ENCODE data around the gene CLEC17A.
A peak's percentile ranks its signal among the peaks of the same experiment; 100 is the strongest.
"Not testable (repeated sequence)": the region's sequence is repeated elsewhere in the genome, so short reads cannot be mapped to it uniquely, and the experiment has no call there.

The CLEC17A gene

DNA sequence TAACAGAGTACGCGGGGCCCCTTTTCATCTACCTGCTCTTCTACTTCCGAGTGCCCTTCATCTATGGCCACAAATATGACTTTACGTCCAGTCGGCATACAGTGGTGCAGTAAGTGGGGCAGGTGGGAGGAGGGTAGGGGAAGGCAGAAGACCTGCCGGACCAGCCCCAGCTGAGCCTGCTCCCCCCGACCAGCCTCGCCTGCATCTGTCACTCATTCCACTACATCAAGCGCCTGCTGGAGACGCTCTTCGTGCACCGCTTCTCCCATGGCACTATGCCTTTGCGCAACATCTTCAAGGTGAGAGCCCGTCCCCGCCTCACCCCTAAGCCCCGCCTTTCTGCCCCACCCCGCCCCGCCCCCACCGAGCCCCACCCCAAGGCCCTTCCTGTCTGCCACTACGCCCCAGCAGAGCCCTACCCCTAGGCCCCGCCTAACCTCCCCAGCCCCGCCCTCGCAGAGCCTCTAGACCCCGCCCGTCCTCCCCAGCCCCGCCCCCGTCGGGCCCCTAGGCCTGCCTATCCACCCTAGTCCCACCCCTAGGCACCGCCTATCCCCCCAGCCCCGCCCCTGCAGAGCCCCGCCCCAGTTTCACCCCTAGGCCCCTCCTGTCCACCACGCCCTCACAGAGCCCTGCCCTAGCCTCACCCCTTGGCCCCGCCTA is 18.8 kb upstream of the CLEC17A start:
- H3K27me3 ChIP-seq (ENCODE audit: low read depth): no peaks in the 10 kb centered on the region
- DNase-seq (ENCODE audit: low spot score in 2 of 2): peak; percentile 28 to 87
- H3K36me3 ChIP-seq (replicated peaks): peaks cover 26% of the 10 kb centered on the region
- H3K4me3 ChIP-seq: no peak overlapping the region
- in situ Hi-C loops (cut with MboI; ENCODE audit: low sequenced_read_pairs): no loop called here
- H3K9me3 ChIP-seq: no peaks in the 10 kb centered on the region
- no peaks in the 10 kb centered on the region for H3K4me1 ChIP-seq

DNA sequence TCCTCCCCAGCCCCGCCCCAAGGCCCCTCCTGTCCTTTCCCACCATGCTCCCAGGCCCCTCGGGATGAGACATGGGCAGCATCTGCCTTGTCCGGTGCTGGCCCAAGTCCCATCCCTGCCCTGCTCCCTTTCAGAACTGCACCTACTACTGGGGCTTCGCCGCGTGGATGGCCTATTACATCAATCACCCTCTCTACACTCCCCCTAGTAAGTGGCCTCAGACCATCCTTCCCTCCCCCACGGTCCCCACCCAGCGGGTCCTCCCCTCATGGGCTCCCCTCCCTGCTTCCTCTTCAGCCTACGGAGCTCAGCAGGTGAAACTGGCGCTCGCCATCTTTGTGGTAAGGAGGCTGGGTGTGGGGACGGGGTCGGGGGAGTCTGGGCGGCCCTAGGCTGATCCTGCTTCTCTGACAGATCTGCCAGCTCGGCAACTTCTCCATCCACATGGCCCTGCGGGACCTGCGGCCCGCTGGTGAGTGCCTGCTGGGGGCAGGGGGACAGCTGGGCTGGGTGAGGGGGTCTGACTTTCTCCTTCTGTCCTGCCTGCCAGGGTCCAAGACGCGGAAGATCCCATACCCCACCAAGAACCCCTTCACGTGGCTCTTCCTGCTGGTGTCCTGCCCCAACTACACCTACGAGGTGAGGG is 18.1 kb upstream of the CLEC17A start:
- H3K27me3 ChIP-seq (ENCODE audit: low read depth); H3K9me3 ChIP-seq; in situ Hi-C loops (cut with MboI; ENCODE audit: low sequenced_read_pairs); H3K4me1 ChIP-seq; H3K4me3 ChIP-seq; DNase-seq (ENCODE audit: low spot score in 2 of 2): not testable (repeated sequence)
- H3K36me3 ChIP-seq (replicated peaks): peaks cover 28% of the 10 kb centered on the region

DNA sequence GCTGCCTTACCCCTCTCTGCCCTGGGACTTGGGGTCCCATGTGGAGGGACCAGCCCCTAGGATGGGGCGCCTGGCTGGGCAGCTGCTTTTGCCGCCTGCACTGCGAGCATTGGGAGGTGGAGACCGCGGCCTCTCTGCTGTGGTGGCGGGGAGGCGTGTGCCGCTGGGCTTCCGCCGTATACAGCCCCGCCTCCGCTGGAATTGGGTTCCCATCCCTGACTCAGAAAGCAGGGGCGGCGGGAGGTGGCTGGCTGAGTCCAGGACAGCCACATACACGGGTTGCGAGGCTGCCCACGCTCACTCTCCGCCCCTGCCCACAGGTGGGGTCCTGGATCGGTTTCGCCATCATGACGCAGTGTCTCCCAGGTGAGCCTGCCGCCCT is 17.6 kb upstream of the CLEC17A start:
- H3K27me3 ChIP-seq (ENCODE audit: low read depth): no peaks in the 10 kb centered on the region
- no peaks in the 10 kb centered on the region for H3K9me3 ChIP-seq
- DNase-seq (ENCODE audit: low spot score in 2 of 2): no peak
- peaks cover 28% of the 10 kb centered on the region for H3K36me3 ChIP-seq (replicated peaks)
- in situ Hi-C loops (cut with MboI; ENCODE audit: low sequenced_read_pairs): no loop called here
- no peaks in the 10 kb centered on the region for H3K4me1 ChIP-seq
- H3K4me3 ChIP-seq: no peak overlapping the region

DNA sequence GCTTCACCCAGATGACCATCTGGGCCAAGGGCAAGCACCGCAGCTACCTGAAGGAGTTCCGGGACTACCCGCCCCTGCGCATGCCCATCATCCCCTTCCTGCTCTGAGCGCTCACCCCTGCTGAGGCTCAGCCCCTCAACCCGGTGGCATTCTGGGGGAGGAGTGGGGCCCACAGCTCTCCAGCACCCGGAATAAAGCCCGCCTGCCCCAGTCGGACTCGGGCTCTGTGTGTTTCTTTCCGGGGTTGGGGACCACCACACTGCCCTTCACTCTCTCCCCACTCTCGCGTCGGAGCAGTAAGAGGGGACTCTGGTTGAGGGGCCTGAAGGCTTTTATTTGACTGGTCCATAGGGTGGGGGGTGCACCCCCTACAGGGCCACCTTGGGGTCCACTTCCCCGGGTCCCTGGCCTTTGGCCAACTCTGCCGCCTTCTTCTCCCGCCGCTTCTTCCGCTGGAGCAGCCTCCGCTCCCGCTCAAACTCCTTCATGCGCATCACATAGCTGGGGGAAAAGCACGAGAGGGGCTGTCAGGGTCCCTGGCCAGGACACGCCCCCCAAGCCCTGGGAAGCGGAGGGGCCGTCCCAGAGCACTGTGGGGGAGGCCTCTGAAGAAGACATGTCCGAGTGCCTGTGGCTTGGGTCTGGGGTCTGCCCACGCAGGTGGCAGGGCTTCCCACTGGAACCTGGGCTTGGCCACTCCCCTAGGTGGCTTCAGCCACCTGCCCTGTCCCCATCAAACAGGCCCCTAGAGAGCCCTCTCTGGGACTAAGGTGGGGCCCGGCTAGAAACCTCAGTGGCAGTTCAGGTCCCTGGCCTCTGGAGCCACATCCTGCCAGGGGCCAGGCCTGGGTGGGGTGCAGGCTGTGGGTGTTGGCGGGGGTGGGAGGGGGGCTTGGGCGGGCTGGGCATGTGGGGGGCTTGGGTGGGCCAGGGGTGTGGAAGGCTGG is 16.8 kb upstream of the CLEC17A start:
- no peak for DNase-seq (ENCODE audit: low spot score in 2 of 2)
- Histone ChIP-seq H3K4me3 (no peak overlapping the region), H3K9me3 (no peaks in the 10 kb centered on the region), H3K27me3 (ENCODE audit: low read depth) (no peaks in the 10 kb centered on the region), H3K4me1 (no peaks in the 10 kb centered on the region; the same call in 1 of the 2 replicates), H3K36me3 (replicated peaks) (peaks cover 28% of the 10 kb centered on the region)
- in situ Hi-C loops (cut with MboI; ENCODE audit: low sequenced_read_pairs): no loop called here

DNA sequence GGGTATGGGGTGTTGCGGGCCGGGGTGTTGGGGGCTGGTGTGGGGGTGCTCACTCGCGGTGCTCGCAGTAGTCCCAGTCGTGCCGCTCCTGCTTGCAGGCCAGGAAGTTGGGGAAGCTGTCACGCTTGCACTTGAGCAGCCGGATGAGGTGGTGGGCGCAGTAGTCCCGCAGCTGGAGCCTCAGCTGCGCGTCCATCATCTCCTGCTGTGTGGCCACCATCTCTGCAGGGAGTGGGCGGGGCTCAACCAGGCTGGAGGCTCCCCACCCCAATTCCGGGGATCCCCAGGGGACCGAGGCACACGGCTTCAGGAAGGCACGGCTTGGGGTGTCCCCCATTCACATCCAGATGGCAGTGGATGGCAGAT is 16.2 kb upstream of the CLEC17A start:
- DNase-seq (ENCODE audit: low spot score in 2 of 2): no peak
- Histone ChIP-seq H3K9me3 (no peaks in the 10 kb centered on the region), H3K4me1 (no peaks in the 10 kb centered on the region; the same call in 1 of the 2 replicates), H3K27me3 (ENCODE audit: low read depth) (no peaks in the 10 kb centered on the region), H3K36me3 (replicated peaks) (peaks cover 28% of the 10 kb centered on the region), H3K4me3 (no peak overlapping the region)
- in situ Hi-C loops (cut with MboI; ENCODE audit: low sequenced_read_pairs): no loop called here

DNA sequence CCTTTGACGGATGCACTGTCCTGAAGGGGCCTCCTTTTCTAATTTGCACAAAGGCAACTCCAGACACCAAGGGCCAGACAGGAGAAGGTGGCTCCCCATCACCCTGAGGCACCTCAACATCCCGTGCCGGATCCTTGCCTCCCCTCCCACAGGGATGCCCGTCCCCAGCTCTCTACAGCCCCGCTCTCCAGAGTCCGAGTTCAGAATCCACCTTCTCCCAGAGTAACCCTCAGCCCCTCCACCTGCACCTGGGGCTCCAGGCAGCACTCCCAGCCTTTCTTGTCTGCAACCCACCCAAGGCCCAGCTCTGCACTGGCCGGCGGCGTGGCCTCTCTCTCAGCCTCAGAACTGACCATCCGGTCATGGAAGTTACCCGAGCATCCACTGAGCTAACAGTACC is 15.8 kb upstream of the CLEC17A start:
- no peaks in the 10 kb centered on the region for H3K9me3 ChIP-seq
- no peak overlapping the region for H3K4me3 ChIP-seq
- no peaks in the 10 kb centered on the region for H3K27me3 ChIP-seq (ENCODE audit: low read depth)
- H3K36me3 ChIP-seq (replicated peaks): peaks cover 28% of the 10 kb centered on the region
- in situ Hi-C loops (cut with MboI; ENCODE audit: low sequenced_read_pairs): no loop called here
- no peaks in the 10 kb centered on the region; the same call in 1 of the 2 replicates for H3K4me1 ChIP-seq
- no peak for DNase-seq (ENCODE audit: low spot score in 2 of 2)

DNA sequence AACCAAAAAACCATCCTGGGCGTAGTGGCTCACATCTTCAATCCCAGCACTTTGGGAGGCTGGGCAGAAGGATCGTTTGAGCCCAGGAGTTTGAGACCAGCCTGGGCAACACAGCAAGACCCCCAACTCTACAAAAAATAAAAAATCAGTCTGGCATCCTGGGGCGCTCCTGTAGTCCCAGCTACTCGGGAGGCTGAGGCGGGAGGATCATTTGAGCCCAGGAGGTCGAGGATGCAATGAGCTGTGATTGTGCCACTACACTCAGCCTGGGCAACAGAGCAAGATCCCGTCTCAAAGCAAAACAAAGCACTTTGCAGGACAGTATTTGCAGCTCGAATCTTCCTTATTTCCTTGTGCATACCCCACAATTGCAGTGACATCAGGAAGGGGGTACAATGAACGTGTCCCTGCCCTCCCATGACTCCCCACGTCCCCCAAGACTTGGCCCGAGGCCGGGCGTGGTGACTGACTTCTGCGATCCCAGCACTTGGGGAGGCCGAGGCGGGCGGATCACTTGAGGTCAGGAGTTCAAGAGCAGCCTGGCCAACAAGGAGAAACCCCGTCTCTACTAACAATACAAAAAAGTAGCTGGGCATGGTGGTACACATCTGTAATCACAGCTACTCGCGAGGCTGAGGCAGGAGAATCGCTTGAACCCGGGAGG is 11.9 kb upstream of the CLEC17A start:
- no peak for DNase-seq (ENCODE audit: low spot score in 2 of 2)
- Histone ChIP-seq H3K4me1 (no peaks in the 10 kb centered on the region; the same call in 1 of the 2 replicates), H3K4me3 (peak overlapping the region; percentile 96), H3K9me3 (no peaks in the 10 kb centered on the region), H3K27me3 (ENCODE audit: low read depth) (no peaks in the 10 kb centered on the region), H3K36me3 (replicated peaks) (peaks cover 11% of the 10 kb centered on the region)
- in situ Hi-C loops (cut with MboI; ENCODE audit: low sequenced_read_pairs): loop anchor here (5.0 kb wide), 1 partner anchor 116 kb away; no protein-coding TSS in a partner anchor

DNA sequence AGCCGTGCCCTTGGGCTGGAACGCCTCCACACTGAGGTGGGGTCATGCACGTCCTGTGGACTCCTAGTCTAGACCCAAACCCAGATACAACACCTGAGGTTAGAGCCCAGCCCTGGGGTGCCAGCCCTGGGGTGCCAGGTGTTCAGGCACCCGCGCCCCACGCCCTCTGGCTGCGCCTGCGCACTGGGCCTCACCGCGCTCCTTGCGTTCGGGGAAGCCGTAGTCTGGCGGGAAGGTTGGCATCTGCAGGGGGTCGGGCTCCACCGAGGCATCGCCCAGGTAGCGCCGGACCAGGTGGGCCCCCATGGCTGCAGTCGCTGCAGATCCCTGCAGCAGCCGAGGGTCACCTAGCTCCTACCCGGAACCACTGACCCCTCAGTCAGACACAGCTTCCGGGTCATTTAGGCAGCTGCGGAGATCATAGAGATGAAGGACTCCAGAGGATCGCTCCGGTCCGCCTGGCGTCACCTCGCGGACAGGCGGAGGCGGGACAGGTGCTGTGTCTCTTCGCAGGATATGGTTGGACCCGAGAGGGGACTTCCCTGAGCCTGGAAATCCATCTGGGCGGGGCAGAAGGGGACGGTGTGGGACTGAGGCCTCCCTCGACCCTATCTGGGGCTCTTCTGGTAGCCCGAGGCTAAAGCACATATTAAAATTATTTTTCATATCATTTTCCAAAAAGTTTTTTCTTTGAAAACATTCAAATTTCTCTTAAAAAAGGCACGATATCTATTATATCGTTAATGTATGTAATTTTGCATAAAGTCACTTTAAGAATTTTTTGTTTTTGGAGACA is 11.0 kb upstream of the CLEC17A start, which contains the start of gene NDUFB7:
TSS of gene NDUFB7 (minus strand) at position 372 of the 796 bp plus-strand sequence. CDS start at position 306, 66 bp downstream.
- Histone ChIP-seq H3K4me1 (no peaks in the 10 kb centered on the region; the same call in 1 of the 2 replicates), H3K9me3 (no peaks in the 10 kb centered on the region), H3K36me3 (replicated peaks) (peaks cover 7% of the 10 kb centered on the region), H3K27me3 (ENCODE audit: low read depth) (no peaks in the 10 kb centered on the region), H3K4me3 (peak within 1 kb of the TSS; percentile 96)
- in situ Hi-C loops (cut with MboI; ENCODE audit: low sequenced_read_pairs): loop anchor here (5.0 kb wide), 1 partner anchor 115 kb away; no protein-coding TSS in a partner anchor
- DNase-seq (ENCODE audit: low spot score in 2 of 2): peak; percentile 93 to 95

DNA sequence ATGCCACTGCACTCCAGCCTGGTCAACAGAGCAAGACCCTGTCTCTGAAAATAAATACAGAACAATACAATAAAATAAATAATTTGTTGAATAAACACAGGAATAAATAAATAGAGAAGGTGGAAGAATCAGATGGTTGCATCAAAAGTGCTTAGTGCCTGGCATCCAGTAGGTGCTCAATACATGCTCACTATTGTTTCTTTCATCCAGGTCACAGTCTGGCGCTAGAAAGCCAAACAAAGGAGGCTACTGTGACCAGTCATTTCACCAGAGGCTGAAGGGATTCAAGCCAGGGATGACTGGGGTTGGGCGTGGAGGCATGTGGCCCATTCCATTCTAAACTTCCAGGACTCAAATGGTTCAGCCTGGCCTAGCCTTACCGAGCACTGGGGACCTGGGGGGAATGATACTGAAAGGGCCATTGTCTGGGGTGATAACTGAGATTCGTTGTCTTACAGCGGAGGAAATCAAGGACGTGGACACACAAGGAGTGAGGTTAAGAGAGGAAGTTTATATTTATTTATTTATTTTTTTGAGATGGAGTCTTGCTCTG is 7.4 kb upstream of the CLEC17A start:
- Histone ChIP-seq H3K4me3 (no peak overlapping the region), H3K27me3 (ENCODE audit: low read depth) (no peaks in the 10 kb centered on the region), H3K4me1 (no peaks in the 10 kb centered on the region; the same call in 1 of the 2 replicates), H3K9me3 (no peaks in the 10 kb centered on the region), H3K36me3 (replicated peaks) (no peaks in the 10 kb centered on the region; the same call in 1 of the 2 replicates)
- DNase-seq (ENCODE audit: low spot score in 2 of 2): no peak
- in situ Hi-C loops (cut with MboI; ENCODE audit: low sequenced_read_pairs): no loop called here

DNA sequence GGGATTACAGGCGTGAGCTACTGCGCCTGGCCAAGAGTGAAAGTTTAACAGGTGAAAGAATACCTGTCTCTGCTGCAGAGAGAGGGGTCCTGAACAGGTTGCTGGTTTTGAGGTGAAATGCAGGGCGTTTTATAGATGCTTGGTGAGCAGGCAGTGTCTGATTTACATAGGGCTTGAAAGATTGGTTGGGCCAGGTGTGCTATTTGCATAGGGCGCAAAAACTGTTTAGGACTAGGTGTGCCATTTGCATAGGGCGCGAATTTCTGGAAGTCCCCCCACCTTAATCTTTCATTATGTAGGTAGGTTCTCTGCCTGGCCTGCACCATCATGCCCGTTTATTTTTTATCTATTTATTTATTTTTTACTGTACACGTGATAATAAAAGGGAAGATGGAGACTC is 6.5 kb upstream of the CLEC17A start:
- Histone ChIP-seq H3K36me3 (replicated peaks) (no peaks in the 10 kb centered on the region), H3K4me3 (no peak overlapping the region), H3K9me3 (no peaks in the 10 kb centered on the region), H3K4me1 (no peaks in the 10 kb centered on the region; the same call in 1 of the 2 replicates), H3K27me3 (ENCODE audit: low read depth) (no peaks in the 10 kb centered on the region)
- DNase-seq (ENCODE audit: low spot score in 2 of 2): no peak
- in situ Hi-C loops (cut with MboI; ENCODE audit: low sequenced_read_pairs): no loop called here

DNA sequence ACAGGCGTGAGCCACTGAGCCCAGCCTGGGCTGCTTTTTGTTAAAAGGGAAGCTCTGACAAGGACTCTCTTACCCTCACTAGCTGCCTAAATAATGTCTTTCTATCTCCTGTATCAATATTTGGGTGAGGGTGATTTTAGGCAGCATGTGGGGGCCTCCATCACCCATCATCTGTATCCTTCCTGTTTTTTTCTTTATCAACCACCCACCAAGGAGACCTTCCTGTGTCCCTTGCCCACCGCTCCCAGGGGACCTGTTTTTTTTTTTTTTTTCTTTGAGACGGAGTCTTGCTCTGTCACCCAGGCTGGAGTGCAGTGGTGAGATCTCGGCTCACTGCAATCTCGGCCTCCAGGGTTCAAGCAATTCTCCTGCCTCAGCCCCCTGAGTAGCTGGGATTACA is 5.6 kb upstream of the CLEC17A start:
- in situ Hi-C loops (cut with MboI; ENCODE audit: low sequenced_read_pairs): no loop called here
- H3K27me3 ChIP-seq (ENCODE audit: low read depth): no peaks in the 10 kb centered on the region
- no peaks in the 10 kb centered on the region for H3K9me3 ChIP-seq
- DNase-seq (ENCODE audit: low spot score in 2 of 2): no peak
- H3K4me1 ChIP-seq: no peaks in the 10 kb centered on the region; the same call in 1 of the 2 replicates
- H3K36me3 ChIP-seq (replicated peaks): no peaks in the 10 kb centered on the region
- no peak overlapping the region for H3K4me3 ChIP-seq

DNA sequence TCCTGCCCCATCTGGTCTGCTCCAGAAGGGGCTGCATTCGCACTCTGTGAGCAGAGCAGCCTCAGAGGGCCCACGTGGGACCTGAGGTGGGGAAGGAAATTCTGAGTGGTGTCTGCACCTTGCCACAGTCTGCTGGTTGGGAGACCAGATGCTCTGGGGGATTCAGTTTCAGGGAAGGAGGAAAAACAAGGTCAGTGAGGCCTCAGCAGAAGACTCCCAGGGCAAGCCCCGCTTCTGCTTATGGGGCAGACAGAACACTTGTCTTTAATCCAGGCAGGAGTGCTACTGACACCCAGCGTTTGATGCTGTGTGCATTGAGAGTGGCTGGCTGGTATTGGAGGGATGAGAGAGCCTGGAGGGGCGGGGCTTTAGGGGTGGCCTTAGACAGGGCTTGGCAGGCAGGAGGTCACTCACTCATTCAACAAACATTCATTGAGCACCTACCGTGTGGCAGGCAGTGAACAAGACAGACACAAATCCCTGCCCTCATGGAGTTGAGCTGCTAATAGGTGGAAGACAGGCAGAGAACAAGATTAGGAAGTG is 4.9 kb upstream of the CLEC17A start:
- in situ Hi-C loops (cut with MboI; ENCODE audit: low sequenced_read_pairs): no loop called here
- H3K27me3 ChIP-seq (ENCODE audit: low read depth): no peaks in the 10 kb centered on the region
- peak in 1 of 2 experiments; percentile 44 for DNase-seq (ENCODE audit: low spot score in 2 of 2)
- no peak overlapping the region for H3K4me3 ChIP-seq
- no peaks in the 10 kb centered on the region for H3K36me3 ChIP-seq (replicated peaks)
- no peaks in the 10 kb centered on the region for H3K9me3 ChIP-seq
- no peaks in the 10 kb centered on the region; the same call in 1 of the 2 replicates for H3K4me1 ChIP-seq

Measured in HAP-1 (cell line).